ENCODE measurements around the gene CPNE5.
"Not testable (repeated sequence)": the region's sequence is repeated elsewhere in the genome, so short reads cannot be mapped to it uniquely, and the experiment has no call there.

The CPNE5 gene

GRCh38 chr6:36739947-36740817 lies 99.1 kb downstream of the CPNE5 start:
- no peak for DNase-seq

- no peak for DNase-seq
These were observed 101.1 kb downstream of the CPNE5 start for GRCh38 chr6:36738108-36738507.

- no peak for DNase-seq
These were observed 102.0 kb downstream of the CPNE5 start for GRCh38 chr6:36737043-36737785.

GRCh38 chr6:36735110-36736071 lies 103.9 kb downstream of the CPNE5 start:
- DNase-seq: no peak

- DNase-seq: no peak
These were observed 104.7 kb downstream of the CPNE5 start for GRCh38 chr6:36734486-36735060.

- DNase-seq: no peak
These were observed 105.9 kb downstream of the CPNE5 start for GRCh38 chr6:36733300-36733699.

GRCh38 chr6:36731622-36732310 lies 107.5 kb downstream of the CPNE5 start:
- no peak for DNase-seq

- DNase-seq: no peak
These were observed 108.5 kb downstream of the CPNE5 start for GRCh38 chr6:36730424-36731380.

GRCh38 chr6:36729161-36729524 lies 110.1 kb downstream of the CPNE5 start:
- DNase-seq: no peak

- no peak for DNase-seq
These were observed 110.7 kb downstream of the CPNE5 start for GRCh38 chr6:36728289-36729160.

- no peak for DNase-seq
These were observed 111.7 kb downstream of the CPNE5 start for GRCh38 chr6:36727505-36728021.

GRCh38 chr6:36725581-36725980 lies 113.7 kb downstream of the CPNE5 start:
- DNase-seq: no peak

- DNase-seq: no peak
These were observed 114.5 kb downstream of the CPNE5 start for GRCh38 chr6:36724514-36725390.

GRCh38 chr6:36723992-36724391 lies 115.3 kb downstream of the CPNE5 start:
- not testable (repeated sequence) for DNase-seq

GRCh38 chr6:36722879-36723278 lies 116.4 kb downstream of the CPNE5 start:
- DNase-seq: no peak

GRCh38 chr6:36722365-36722764 lies 116.9 kb downstream of the CPNE5 start:
- no peak for DNase-seq

- no peak for DNase-seq
These were observed 117.7 kb downstream of the CPNE5 start for GRCh38 chr6:36721369-36722140.

All from NCI-H2081 treated with DMSO at 0.1 percent for 48 hours (cell line).